HCT116 (cell line): ENCODE measurements around the gene RSPH6A. TPM values are rescaled to one million over a fixed set of nuclear protein-coding genes. Genes with fewer than 3 reads are reported as not detected.

Experiments used
- ATAC-seq: fragments of 200-7000 bp; cut with Tn5 transposase; 2 replicates; pipeline ENCODE4 v1.9.1; 2020; ENCODE audit warnings: mild to moderate bottlenecking, moderate library complexity
- BruUV-seq: library from RNA; stranded (reverse); fragments of 400-500 nt; replicated peaks from 2 replicates; lab custom pipeline; 2021; lab: Mats Ljungman, UMichigan
- CTCF ChIA-PET: fragments of 300-600 bp; sonication (Branson Sonifier 250); formaldehyde crosslinking; loops from one replicate; lab custom pipeline; 2021; ENCODE audit warnings: antibody characterized with exemption; lab: Charles Lee
- POLR2A ChIA-PET: fragments of 300-600, 350-600 bp; sonication (Branson Sonifier 250); formaldehyde crosslinking; loops from one replicate; lab custom pipeline; 2021; ENCODE audit warnings: antibody characterized with exemption; lab: Charles Lee
- RAD21 ChIA-PET, 2 experiments: fragments of 300-600 bp; sonication (Branson Sonifier 250); formaldehyde crosslinking; loops; one replicate each; lab custom pipeline; 2023; ENCODE audit warnings: low total read pairs in 2 of 2; ENCODE audit not compliant: uncharacterized antibody in 2 of 2, unreplicated experiment in 2 of 2, low non-redundant PET in 1 of 2; lab: Charles Lee
- DNase-seq: peaks from one replicate; pipeline ENCODE4 v3.0.0-alpha.2; 2010; ENCODE audit warnings: low read depth, low spot score
- H2AFZ ChIP-seq: fragments of 200-600 bp; shearing (Covaris generic), sonication (generic); 2 replicates; pipeline ENCODE4 v1.6.1; 2017; ENCODE audit warnings: low read depth, mixed run types, mixed read lengths, antibody characterized with exemption, low read length; ENCODE audit not compliant: poor library complexity, severe bottlenecking
- H3K27ac ChIP-seq: 2 replicates; pipeline ENCODE4 v1.5.1; 2012; ENCODE audit warnings: low read depth, low read length
- H3K27me3 ChIP-seq: fragments of 200-600 bp; sonication (generic); 2 replicates; pipeline ENCODE4 v1.6.1; 2016; ENCODE audit warnings: mixed run types, low read length, mixed read lengths; ENCODE audit not compliant: insufficient read depth
- H3K36me3 ChIP-seq, 2 experiments: fragments of 200-500 bp in 1 of 2; fragments of 200-600 bp in 1 of 2; sonication (Bioruptor generic) in 1 of 2; sonication (generic) in 1 of 2; 2 replicates each; pipeline versions ENCODE4 v1.5.1 to v1.6.1; 2014 to 2016; ENCODE audit warnings: low read length in 2 of 2, inconsistent platforms in 1 of 2, mixed read lengths in 1 of 2, mixed run types in 1 of 2; ENCODE audit not compliant: insufficient read depth in 2 of 2, control insufficient read depth in 1 of 2
- H3K4me1 ChIP-seq, 2 experiments: fragments of 200-600 bp in 1 of 2; sonication (generic) in 1 of 2; 2 replicates each; pipeline versions ENCODE4 v1.5.1 to v1.6.1; 2012 to 2017; ENCODE audit warnings: low read length in 2 of 2, inconsistent platforms in 1 of 2, mild to moderate bottlenecking in 1 of 2, mixed read lengths in 1 of 2, mixed run types in 1 of 2, moderate library complexity in 1 of 2; ENCODE audit not compliant: insufficient read depth in 2 of 2, control insufficient read depth in 1 of 2
- H3K4me2 ChIP-seq: fragments of 200-600 bp; sonication (generic); 2 replicates; pipeline ENCODE4 v1.6.1; 2017; ENCODE audit warnings: mixed run types, low read length, mixed read lengths
- H3K4me3 ChIP-seq, 2 experiments: fragments of 200-600 bp in 1 of 2; sonication (generic) in 1 of 2; replicated peaks in 1 of 2; 2 replicates each; pipeline ENCODE4 v1.5.1; 2011 to 2016; ENCODE audit warnings: low read length in 2 of 2, control low read depth in 1 of 2, low read depth in 1 of 2, mild to moderate bottlenecking in 1 of 2, mixed read lengths in 1 of 2, mixed run types in 1 of 2
- H3K79me2 ChIP-seq: fragments of 200-600 bp; sonication (generic); 2 replicates; pipeline ENCODE4 v1.6.1; 2017; ENCODE audit warnings: mild to moderate bottlenecking, mixed run types, low read length, moderate library complexity, mixed read lengths; ENCODE audit not compliant: insufficient read depth
- H3K9ac ChIP-seq: fragments of 200-600 bp; sonication (generic); 2 replicates; pipeline ENCODE4 v1.6.1; 2016; ENCODE audit warnings: low read length, mixed read lengths
- H3K9me2 ChIP-seq: fragments of 200-600 bp; sonication (generic), shearing (Covaris generic); 2 replicates; pipeline ENCODE4 v1.6.1; 2017; ENCODE audit warnings: mixed run types, mild to moderate bottlenecking, moderate library complexity; ENCODE audit not compliant: insufficient read depth
- H3K9me3 ChIP-seq, 2 experiments: fragments of 200-500 bp in 1 of 2; fragments of 200-600 bp in 1 of 2; sonication (Bioruptor generic) in 1 of 2; sonication (generic) in 1 of 2; 2 replicates each; pipeline ENCODE4 v1.6.1; 2014 to 2017; ENCODE audit warnings: low read length in 2 of 2, mixed read lengths in 2 of 2, inconsistent platforms in 1 of 2, low read depth in 1 of 2, mild to moderate bottlenecking in 1 of 2, mixed run types in 1 of 2, moderate library complexity in 1 of 2; ENCODE audit not compliant: control insufficient read depth in 1 of 2, insufficient read depth in 1 of 2
- H4K20me1 ChIP-seq: fragments of 200-600 bp; sonication (generic), shearing (Covaris generic); 2 replicates; pipeline ENCODE4 v1.6.1; 2017; ENCODE audit warnings: mixed run types, mild to moderate bottlenecking, moderate library complexity; ENCODE audit not compliant: insufficient read depth
- CBX3 ChIP-seq: IDR thresholded peaks from 2 replicates; pipeline ENCODE4 v1.6.1; 2012; ENCODE audit warnings: low read depth
- CEBPB ChIP-seq: IDR thresholded peaks from 2 replicates; pipeline ENCODE4 v1.6.1; 2012; ENCODE audit warnings: low read depth
- EGR1 ChIP-seq: IDR thresholded peaks from 2 replicates; pipeline ENCODE4 v1.6.1; 2012; ENCODE audit warnings: low read depth
- ELF1 ChIP-seq: IDR thresholded peaks from 2 replicates; pipeline ENCODE4 v1.6.1; 2012; ENCODE audit warnings: low read depth, borderline replicate concordance
- EZH2phosphoT487 ChIP-seq: fragments of 200-600 bp; IDR thresholded peaks from 2 replicates; pipeline ENCODE4 v1.6.1; 2018; ENCODE audit warnings: antibody characterized with exemption, borderline replicate concordance
- POLR2A ChIP-seq: IDR thresholded peaks from 2 replicates; pipeline ENCODE4 v1.7.0; 2011; ENCODE audit warnings: borderline replicate concordance; ENCODE audit not compliant: insufficient read depth, insufficient read length; ENCODE audit errors: extremely low read depth
- POLR2AphosphoS5 ChIP-seq: IDR thresholded peaks from 2 replicates; pipeline ENCODE4 v1.6.1; 2011; ENCODE audit warnings: mild to moderate bottlenecking, low read depth, low read length, moderate library complexity
- RAD21 ChIP-seq: IDR thresholded peaks from 2 replicates; pipeline ENCODE4 v1.6.1; 2012; ENCODE audit warnings: low read depth, mild to moderate bottlenecking
- REST ChIP-seq: IDR thresholded peaks from 2 replicates; pipeline ENCODE4 v1.6.1; 2012; ENCODE audit warnings: low read depth
- SIN3A ChIP-seq: IDR thresholded peaks from 2 replicates; pipeline ENCODE4 v1.6.1; 2012; ENCODE audit warnings: low read depth
- YY1 ChIP-seq: IDR thresholded peaks from 2 replicates; pipeline ENCODE4 v1.6.1; 2011; ENCODE audit warnings: low read length, low read depth, moderate library complexity, mild to moderate bottlenecking; ENCODE audit not compliant: insufficient replicate concordance; ENCODE audit errors: extremely low read depth
- ZBTB33 ChIP-seq: IDR thresholded peaks from 2 replicates; pipeline ENCODE4 v1.6.1; 2011; ENCODE audit warnings: mild to moderate bottlenecking, low read length, moderate library complexity; ENCODE audit not compliant: insufficient replicate concordance; ENCODE audit errors: extremely low read depth
- ZFX ChIP-seq: fragments of 450-650 bp; IDR thresholded peaks from 2 replicates; pipeline ENCODE4 v1.6.1; 2017
- intact Hi-C: fragments of 100-400 bp; cut with micrococcal nuclease; formaldehyde crosslinking; loops from 2 replicates; pipeline ENCODE4 v1.10.0; 2022
- total RNA-seq: library from RNA; stranded (reverse); gene quantifications from one replicate; pipeline ENCODE4 v1.2.1, GENCODE V29; 2021; ENCODE audit not compliant: unreplicated experiment

RSPH6A gene
- total RNA-seq, 1 experiment from 2014 or later: 0.57 TPM

GRCh38 chr19:45793178-45793564, 21.9 kb downstream of the RSPH6A start:
- RAD21 ChIA-PET: no interaction called here
- Histone ChIP-seq H3K4me2 (peak overlapping the region; percentile 63), H3K9me2 (no peaks in the 10 kb centered on the region), H3K79me2 (peaks cover 19% of the 10 kb centered on the region), H3K9ac (peak overlapping the region; percentile 32), H3K4me1 (peaks cover 12 to 20% of the 10 kb centered on the region in 2 experiments; a peak in 3 of 4 replicates), H3K4me3 (peak overlapping the region; percentile 12 to 99; a peak in 3 of 4 replicates), H3K9me3 (no peaks in the 10 kb centered on the region), H3K27ac (0 out of 2 replicates have a peak overlapping the region, but pooled peaks have one; percentile 19), H3K36me3 (peaks cover 5 to 9% of the 10 kb centered on the region in 2 experiments; a peak in 2 of 4 replicates), H2AFZ (peak overlapping the region; percentile 66), H3K27me3 (no peaks in the 10 kb centered on the region), H4K20me1 (no peaks in the 10 kb centered on the region)
- CTCF ChIA-PET: interaction anchor here (0.6 to 1.4 kb wide), 4 partner anchors 14 to 24 kb away, joined by 3 to 17 read pairs (median 8); partner anchors contain the start of gene SIX5
- intact Hi-C loops: no loop called here
- no peak for TF ChIP-seq EZH2phosphoT487
- TF ChIP-seq SIN3A: no peak
- TF ChIP-seq CBX3: no peak
- TF ChIP-seq ZFX: no peak
- TF ChIP-seq POLR2A: no peak
- no peak for TF ChIP-seq EGR1
- DNase-seq (no peak), ATAC-seq (no peak)
- BruUV-seq: no TSS peak
- POLR2A ChIA-PET: interaction anchor here (1.0 kb wide), 1 partner anchor 10 kb away, joined by 6 read pairs; no protein-coding TSS in a partner anchor

- peak within 1 kb of the TSS; percentile 84 for H3K27ac ChIP-seq
- no peaks in the 10 kb centered on the region for H4K20me1 ChIP-seq
- RAD21 ChIA-PET: no interaction called here
- TF ChIP-seq YY1: peak; percentile 91
- peak; percentile 78 for TF ChIP-seq POLR2AphosphoS5
- no peak for TF ChIP-seq REST
- no peak; the same call in 1 of the 2 replicates for TF ChIP-seq ELF1
- no peak for TF ChIP-seq ZBTB33
- TF ChIP-seq RAD21: no peak
- no peak for TF ChIP-seq CEBPB
- no peak for TF ChIP-seq EZH2phosphoT487
- TF ChIP-seq POLR2A: no peak
These were observed 22.5 kb downstream of the RSPH6A start, which contains the start of gene DMWD for GRCh38 chr19:45792470-45793177. DMWD (minus strand) TSS chr19:45792845; CDS start chr19:45792756, 89 bp downstream.

More at GRCh38 chr19:45792470-45793177, 22.5 kb downstream of the RSPH6A start, which contains the start of gene DMWD:
- Histone ChIP-seq H3K4me3 (peak within 1 kb of the TSS; percentile 92 to 99), H3K36me3 (peaks cover 5 to 9% of the 10 kb centered on the region in 2 experiments; a peak in 2 of 4 replicates), H3K9ac (peak within 1 kb of the TSS; percentile 92), H2AFZ (peak within 1 kb of the TSS; percentile 66), H3K79me2 (peaks cover 19% of the 10 kb centered on the region), H3K4me1 (peaks cover 12 to 20% of the 10 kb centered on the region in 2 experiments; a peak in 3 of 4 replicates), H3K4me2 (peak within 1 kb of the TSS; percentile 100), H3K27me3 (no peaks in the 10 kb centered on the region), H3K9me3 (no peaks in the 10 kb centered on the region), H3K9me2 (no peaks in the 10 kb centered on the region)
- intact Hi-C loops: no loop called here
- ATAC-seq (peak; percentile 98), DNase-seq (peak; percentile 98)
- POLR2A ChIA-PET: interaction anchor here (1.0 kb wide), 1 partner anchor 10 kb away, joined by 6 read pairs; no protein-coding TSS in a partner anchor
- CTCF ChIA-PET: interaction anchor here (0.6 to 1.4 kb wide), 4 partner anchors 13 to 24 kb away, joined by 3 to 17 read pairs (median 8); partner anchors contain the start of gene SIX5
- BruUV-seq: no TSS peak
